NK-92 (cell line): ENCODE results near the gene FOSL2.
"Not testable (repeated sequence)": the region's sequence is repeated elsewhere in the genome, so short reads cannot be mapped to it uniquely, and the experiment has no call there.

Source experiments
- DNase-seq: peaks from one replicate; lab custom pipeline; 2025; ENCODE audit not compliant: unreplicated experiment; lab: John Stamatoyannopoulos, UW

FOSL2 gene

DNA sequence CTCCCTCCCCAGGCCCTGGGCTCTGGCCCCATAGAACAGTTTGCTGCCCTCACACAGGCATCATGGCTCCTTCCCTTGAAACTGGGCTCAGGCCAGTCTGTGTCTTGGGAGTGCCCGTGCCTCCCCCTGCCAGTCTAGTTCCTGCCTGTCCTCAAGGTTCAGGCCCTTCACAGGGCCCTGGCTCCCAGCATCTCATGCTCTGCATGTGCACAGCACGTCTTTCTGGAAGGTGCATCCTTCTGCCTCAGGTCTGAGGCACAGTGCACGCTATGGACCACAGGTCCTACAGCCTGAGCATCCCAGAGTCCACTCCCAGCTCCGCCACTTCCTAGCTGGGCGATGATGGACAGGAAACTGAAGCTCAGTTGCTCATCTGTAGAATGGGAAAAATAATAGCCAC lies 35.6 kb upstream of the FOSL2 start:
- DNase-seq = no peak

DNA sequence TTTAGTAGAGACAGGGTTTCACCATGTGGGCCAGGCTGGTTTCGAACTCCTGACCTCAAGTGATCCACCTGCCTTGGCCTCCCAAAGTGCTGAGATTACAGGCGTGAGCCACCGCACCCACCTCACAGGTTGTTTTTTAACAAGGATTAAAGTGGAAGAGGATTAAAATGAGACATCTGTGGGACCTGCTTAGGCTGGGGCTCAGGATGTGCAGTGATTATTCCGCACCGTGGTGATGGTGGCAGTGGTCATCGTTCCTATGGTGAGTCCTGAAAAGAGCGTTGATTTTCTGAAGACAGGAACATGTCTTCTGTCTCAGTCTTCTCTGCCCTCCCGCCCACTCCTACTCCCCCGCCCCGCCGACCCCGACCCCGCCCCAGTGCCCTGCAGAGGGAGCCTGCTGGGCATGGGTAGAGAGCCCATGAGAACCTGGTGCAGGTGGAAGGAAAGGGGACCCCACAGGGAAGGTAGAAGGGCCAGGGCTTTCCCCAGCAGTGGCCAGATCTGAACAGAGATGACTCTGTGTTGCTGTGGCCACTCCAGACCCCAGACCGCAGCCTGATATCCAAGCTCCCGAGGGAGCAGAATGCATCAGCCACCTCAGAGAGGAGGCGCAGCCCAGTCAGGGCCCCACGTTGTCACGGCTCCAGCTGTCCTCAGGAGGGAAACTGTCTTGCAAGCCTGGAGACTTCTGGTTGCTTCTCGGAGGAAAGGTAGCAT lies 34.5 kb upstream of the FOSL2 start:
- no peak for DNase-seq

DNA sequence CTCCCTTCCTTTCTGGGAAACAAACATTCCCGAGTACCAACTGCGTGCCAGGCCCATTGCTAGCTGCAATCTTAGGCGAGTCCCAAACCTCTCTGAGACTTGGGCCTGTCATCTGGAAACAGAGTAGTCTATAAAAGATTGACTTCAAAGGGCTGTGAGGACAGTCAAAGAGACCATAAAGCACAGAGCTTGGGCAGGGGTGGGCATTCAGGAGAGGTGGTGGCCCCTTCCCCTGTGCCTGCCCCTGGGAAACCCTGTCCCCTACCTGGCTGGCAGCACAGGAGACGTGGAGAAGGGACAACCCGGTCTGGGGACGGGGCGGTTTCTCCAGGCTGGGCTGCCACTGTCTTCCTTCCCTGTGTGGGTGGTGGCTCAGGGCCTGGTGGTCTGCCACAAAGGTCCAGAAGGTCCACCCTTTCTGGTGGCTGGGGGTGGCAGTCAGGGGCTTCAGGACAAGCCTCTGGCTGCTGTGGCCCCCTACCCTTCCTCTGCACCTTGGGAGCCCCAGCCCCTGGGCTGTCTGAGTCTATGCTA lies 33.9 kb upstream of the FOSL2 start:
- DNase-seq = no peak

DNA sequence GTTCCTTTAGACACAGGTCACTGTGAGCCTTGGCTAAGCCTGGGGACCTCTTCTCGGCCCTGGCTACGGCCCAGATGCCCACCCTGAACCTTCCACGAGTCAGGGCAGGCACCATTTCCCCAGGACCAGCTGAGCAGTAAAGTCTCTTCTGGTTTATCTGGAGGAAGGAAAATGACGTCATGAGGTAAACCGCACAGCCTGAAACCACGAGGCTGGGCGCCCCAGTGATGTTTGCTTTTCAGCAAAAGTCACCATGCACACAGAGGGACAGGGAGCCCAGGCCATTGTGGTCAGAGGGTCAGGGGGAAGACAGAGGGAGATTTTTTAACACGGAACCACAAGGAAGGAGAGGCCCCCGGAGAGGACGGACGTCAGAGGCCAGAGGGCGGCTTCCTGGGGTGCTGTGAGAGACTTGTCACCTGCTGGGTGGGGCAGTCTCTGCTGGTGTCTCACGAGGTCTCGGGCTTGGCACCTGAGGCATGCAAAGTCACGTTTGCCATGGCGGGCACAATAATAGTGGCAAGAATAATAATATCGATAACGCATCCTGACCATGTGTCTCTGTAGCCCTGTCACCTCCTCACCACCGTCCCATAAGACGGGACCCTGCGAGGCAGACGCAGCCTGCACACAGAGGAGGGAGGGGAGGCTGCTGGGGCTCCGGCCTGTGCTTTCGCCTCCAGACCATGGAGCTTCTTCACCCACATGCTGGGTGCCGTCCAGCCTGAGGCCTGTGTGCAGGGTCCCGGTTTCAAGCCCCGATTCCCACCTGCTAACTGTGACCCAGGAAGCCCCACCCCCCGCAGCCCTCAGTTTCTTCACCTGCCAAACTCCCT lies 33.2 kb upstream of the FOSL2 start:
- DNase-seq = peak; percentile 6

DNA sequence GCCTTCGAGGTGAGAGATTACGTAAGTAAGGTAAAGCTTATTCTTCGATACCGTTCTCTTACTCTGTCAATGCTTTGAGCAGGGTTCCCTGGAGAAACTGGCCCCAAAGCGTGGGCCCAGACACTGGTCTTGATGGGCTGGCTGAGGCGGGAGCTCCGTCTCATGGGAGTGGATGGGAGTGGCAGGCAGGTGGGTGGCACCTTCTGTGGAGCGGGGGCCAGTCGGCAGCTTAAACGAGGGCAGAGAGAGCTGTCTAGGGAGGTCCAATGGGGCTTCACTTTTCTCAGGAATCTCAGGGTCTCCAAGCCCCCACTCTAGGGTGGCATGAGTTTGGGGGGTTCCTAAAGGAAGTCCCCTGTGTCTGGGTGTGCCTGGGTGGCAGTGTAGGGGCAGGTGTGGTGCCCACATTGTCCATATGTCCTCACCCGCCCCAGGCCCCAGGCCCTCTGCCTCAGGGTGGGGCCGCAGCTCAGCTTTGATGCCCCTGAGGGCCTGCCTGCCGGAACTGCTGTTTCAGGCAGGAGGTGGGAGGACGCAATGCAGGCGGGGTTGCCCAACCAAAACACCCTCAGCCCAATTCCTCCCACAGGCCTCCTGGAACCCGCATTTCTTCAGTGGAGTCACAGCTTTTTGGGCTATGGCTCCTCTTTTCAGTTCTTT lies 32.5 kb upstream of the FOSL2 start:
- no peak for DNase-seq

DNA sequence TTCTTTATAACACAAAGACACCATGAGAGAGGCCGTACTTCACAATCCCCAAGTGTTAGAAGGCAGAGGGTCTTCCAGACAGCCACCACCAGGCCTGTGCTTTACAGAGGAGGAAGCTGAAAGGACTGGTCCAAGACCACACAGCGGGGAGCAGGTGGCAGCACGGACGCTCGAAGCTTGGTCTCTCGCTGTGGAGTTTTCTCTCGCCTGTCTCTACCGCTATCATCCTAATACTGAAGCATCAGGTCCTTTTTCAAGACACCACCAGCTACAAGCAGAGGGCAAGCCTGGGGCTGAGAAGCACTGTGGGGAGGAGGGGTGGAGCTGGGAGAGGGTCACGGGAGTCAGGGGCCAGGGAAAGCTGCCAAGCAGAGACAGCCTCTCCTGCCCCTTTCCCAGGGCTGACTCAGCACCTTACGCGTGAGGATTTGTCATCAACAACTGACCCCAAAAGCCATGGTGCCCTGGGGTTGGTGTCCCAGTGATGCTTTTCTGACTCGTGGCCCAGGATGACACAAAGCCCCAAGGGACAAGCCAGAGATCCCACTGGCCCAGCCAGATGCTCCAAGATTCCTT lies 31.9 kb upstream of the FOSL2 start:
- no peak for DNase-seq

DNA sequence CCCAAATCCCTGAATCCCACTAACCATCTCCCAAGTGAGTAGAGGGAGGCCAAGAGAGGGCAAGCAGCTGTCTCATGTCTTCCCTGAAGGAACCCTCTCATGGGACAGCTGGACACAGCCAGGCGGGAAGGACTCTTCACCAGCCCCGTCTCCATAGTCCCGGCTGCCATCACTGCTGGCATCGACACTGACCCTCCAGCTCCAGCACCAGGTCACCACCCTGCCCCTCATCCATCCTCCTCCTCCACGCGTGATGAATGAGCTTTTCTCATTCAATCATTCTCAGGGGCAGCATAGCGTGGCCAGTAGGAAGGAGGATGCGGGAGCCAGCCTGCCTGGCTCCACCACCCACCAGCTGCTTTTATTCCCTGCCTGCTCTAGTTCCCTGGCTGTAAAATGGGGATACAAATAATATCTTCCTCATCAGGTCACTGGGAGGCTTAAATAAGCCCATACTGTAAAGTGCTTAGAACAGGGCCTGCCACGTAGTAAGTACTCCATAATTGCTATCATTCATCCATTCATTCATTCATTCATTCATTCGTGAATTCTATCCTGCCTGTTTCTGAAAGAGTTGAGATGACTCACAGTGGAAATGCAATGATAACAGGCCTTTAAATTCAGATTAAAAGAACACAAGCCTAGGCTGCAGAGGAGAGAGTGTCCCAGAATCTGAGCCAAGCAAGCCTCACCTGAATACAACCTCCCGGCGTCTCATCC lies 30.5 kb upstream of the FOSL2 start:
- DNase-seq = no peak

DNA sequence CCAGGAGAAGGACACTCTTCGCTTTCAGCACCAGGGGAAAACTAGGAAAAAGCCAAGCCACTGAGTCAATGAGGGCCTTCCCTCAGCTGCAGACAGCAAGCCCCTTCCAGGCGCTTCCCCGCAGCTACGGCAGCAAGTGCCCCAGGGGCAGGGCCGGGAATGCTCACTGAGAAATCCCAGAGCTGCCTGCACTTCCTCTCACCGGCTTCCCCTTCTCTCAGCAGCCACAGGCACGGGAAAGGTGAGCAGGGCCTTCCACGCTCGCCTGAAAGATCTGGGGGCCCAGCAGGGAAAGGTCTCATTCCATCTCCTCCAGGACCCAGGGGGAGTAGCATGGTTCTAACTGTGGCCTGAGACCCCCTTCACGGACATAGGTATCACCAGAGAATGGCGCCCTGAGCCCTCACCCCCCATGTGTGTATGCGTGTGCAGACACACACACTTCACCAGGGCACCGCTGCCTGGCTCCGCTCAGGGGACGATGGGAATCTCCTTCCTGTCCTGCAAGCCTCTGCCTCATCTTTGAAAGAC lies 29.6 kb upstream of the FOSL2 start:
- DNase-seq = no peak

DNA sequence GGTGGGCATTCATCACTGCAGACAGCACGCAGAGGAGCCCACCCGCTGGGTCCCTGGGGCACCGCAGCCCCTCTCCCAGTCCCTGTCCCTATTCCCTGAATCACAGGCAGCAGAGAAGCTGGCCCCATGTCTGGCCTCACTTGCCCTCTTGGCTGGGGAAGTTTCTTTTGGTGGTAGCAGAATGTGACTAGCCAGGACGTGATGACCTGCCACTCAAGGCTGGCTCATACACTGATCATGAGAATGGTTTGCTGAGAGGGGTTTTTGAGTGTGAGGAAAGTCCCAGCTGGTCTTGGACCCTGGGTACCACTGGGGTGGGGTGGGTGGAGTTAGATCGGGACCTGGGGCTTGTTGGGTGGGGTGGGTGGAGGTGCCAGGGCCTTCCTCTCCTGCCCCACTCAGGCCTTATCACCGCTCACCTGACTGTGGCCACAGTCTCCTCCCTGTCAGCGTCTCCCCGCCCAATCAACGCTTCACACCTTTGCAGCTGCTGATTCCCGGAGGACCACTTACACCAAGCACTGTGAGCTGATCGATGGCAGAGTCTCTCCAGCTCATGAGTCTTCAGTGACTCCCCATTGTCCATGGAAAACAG lies 28.9 kb upstream of the FOSL2 start:
- DNase-seq = no peak

DNA sequence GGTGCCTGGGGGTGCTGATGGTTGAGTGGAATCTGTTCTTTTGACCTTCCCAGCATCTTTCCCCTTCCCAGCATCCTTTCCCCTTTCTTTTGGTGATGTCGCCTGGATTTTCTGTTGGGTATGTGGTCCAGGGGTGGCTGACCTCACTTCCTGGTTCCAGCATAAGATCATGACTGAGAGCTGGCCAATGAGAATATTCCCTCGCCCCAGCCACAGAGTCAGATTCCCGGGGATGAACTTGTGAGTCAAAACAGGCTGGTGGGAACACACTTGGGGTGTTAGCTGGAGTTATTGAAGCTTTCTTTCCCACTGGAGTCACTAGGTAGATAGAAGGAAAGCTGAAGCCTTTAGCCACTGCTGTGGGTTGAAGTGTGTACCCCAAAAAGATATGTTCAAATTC lies 28.0 kb upstream of the FOSL2 start:
- no peak for DNase-seq

DNA sequence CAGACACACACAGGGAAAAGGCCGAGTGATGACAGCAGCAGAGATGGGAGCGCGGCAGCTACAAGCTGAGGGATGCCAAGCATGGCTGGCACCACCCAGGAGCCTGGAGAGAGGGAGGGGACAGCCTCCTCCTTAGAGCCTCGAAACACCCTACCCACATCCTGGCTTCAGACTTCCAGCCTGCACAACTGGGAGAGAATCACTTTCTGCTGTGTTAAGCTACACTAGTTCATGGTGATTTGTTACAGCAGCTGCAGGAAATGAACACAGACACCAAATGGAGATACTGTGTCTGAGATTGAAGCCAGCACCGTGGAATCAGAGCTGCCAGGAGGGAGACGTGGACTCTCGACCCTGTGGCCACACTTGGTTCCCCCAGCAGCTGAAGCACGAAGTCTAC lies 27.5 kb upstream of the FOSL2 start:
- DNase-seq = no peak

DNA sequence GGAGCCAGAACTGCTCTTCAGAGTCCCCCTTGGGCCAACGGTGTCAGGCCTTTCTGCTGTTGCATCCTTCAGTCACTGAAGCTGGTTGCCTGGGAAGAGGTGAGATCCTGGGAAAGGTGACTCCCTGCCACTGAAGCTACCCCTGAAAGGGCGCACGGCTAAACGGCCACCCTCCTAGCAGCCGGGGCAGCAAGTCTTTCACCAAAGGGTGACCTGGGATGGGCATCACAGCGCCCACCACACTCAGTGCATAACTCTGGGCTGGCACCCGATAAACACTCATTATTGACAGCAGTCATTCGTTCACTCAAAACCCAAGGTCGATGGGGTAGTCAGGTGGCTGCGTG lies 26.5 kb upstream of the FOSL2 start:
- no peak for DNase-seq

DNA sequence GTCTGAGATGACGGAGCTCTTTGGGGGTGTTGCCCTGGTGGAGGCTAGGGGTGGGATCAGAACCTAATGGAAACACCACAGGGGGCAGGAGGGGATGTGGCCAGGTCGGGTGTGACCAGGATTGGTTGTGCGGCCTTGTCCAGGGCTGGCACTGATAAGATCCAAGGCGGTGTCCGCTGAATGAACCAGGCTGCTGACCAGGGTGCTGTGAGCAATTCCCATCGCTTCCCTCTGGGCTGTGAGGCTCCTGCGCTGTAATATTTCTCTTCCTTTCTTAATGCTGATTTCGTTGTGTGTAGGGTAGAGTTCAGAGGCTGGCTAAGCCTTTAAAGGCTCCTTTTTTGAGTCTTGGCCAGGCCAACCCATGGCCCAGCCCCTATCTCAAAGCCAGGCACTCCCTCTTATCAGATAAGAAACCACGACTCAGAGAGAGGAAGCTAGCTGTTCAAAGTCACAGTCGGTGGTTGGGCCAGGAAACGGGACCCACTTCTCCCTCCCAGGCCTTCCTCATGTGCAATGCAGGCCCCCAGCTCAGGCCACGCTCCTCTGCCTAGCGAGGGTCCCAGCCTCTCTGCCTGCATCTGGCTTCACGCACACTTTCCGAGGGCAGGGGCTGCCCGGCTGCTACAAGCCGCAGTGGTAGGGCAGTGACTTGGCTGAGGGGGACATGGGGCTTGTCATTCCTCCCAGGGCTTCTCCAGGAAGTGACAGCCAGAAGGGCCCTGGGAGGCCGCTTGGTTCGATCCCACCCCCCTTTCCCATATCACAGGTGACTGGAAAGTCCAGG lies 26.0 kb upstream of the FOSL2 start:
- no peak for DNase-seq

DNA sequence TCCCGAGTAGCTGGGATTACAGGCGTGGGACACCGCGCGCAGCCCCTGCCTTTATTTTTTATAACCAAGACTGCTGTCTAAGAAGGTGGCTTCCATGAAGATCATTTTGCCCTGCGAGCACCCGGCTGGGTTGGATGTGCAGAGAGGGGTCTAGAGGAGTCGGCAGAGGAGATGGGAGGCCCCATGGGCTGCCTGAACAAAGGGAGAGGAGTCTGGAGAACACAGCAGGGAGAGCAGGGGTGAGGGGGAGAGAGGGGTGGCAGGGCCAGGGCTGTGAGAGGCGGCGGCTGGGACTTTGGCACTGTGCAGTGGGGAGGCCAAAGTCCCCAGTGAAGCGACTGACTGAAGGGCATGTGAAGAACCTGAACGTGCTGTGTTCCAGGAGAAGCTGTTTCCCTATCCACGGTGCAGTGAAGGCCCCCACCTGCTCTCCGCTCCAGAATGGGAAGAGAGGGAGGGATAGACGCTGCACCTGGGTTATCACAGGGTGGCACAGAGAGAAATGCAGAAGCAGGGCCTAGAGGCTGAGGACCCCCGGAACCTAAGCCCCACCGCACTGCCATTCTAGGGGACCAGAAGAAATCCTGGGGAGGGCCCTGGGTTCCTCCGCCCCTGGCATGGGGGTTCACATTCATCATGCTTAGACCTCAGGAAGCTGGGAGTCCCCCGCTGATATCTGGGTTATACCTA lies 24.8 kb upstream of the FOSL2 start:
- no peak for DNase-seq

DNA sequence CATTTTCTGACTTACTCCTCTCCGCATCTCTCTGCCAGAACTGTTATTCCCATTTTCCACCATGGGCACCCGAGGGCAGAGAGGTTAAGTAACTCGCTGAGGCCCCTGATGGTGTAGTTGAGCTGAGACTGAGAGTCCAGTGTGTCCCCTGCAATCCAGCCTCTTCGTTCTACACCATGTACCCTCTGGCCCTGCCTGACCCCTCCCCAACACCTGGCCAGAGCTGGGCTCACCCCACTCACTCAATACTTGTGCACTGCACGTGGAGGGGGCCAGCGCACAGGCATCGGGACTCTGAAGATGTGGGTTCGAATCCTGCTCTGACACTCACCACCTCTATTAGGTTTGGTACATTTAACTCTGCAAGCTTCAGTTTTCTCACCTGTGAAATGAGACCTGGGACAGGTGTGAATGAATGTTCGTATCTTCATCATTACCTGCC lies 24.3 kb upstream of the FOSL2 start:
- DNase-seq = no peak

DNA sequence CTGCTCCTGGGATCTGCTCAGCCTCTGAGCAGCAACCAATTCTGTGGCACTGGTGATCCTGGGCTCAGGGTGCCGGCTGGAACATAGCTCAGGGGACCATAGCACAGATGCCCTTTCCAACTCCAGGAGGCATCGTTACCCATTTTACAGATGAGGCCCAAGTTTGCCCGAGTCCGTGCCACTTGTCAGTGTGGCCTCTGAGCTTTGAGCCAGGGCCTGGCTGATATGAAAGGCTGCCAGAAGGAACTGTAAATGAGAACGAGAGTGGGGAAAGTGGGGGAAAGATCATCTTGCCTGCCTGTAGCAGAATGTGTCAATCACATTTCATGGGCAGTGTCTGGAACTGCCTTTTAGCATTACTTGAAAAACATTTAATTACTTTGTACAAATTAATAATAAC lies 23.3 kb upstream of the FOSL2 start:
- DNase-seq = no peak

DNA sequence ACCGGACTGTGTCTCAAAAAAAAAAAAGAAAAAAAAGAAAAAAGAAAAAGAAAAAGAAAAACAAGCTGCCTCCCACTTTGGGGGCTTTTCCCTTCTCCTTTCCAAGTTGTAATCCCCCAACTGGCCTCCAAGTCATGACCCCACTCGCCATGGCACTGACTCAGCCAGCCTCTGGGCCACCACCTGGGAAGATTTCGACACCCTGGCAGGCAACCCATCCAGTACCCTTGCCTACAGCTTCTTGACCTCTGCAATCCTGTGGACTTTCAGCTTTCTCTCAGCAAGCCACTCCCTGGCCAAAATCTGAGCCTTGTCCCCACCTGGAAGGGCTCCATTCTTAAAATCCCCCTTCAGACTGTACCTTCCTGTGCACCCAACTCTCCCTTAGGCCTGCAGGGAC lies 22.3 kb upstream of the FOSL2 start:
- no peak for DNase-seq

DNA sequence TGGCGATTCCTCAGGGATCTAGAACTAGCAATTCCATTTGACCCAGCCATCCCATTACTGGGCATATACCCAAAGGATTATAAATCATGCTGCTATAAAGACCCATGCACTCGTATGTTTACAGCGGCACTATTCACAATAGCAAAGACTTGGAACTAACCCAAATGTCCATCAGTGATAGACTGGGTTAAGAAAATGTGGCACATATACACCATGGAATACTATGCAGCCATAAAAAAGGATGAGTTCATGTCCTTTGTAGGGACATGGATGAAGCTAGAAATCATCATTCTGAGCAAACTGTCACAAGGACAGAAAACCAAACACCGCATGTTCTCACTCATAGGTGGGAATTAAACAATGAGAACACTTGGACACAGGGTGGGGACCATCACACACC lies 20.9 kb upstream of the FOSL2 start:
- DNase-seq = not testable (repeated sequence)

DNA sequence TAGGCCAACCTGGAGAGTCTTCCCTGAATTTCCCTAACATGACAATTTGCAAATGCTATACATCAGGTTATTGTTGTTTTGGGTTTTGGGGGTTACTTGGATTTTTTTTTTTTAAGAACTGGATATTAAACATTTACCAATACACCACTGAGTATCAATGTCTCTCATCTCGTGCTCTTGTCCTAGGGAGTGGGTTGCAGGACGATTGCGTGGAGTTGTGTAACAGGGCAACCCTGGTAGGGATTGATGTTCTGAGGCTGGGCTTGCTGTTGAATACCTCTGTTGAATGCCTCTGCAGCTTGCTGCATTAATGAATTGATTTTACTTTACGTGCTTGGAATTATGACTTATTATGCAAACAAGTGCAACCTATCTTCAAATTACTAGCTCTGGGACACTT lies 18.8 kb upstream of the FOSL2 start:
- no peak for DNase-seq
